ENCODE measurements around the gene PPP1R12C. TPM values are rescaled to one million over a fixed set of nuclear protein-coding genes. Genes with fewer than 3 reads are reported as not detected.

The PPP1R12C gene
- total RNA-seq, 2 experiments from 2014 or later = 123 to 136 TPM

GRCh38 chr19:55058781-55059610 lies 58.4 kb downstream of the PPP1R12C start:
- Mint-ChIP-seq H3K27ac (no peak overlapping the region), H3K4me3 (peak overlapping the region; percentile 42), H3K36me3 (ENCODE audit: low read depth) (peaks cover 48% of the 10 kb centered on the region), H3K4me1 (ENCODE audit: low read depth) (peaks cover 5% of the 10 kb centered on the region), H3K9me3 (no peaks in the 10 kb centered on the region), H3K27me3 (peaks cover 3% of the 10 kb centered on the region)
- H3K27ac ChIP-seq (ENCODE audit: low read depth in 1 of 2, low read length in 2 of 2) = no peak overlapping the region
- no peak overlapping the region for H3K4me3 ChIP-seq (ENCODE audit: low read length)
- no peaks in the 10 kb centered on the region for H3K27me3 ChIP-seq (ENCODE audit: control insufficient read depth in 1 of 2, insufficient read depth in 2 of 2, low read length in 2 of 2)
- CTCF ChIA-PET = no interaction called here
- H3K4me1 ChIP-seq (ENCODE audit: insufficient read depth, low read length) = peaks cover 22% of the 10 kb centered on the region
- POLR2A ChIA-PET = no interaction called here
- no peak for DNase-seq
- H3K9me3 ChIP-seq (ENCODE audit: control insufficient read depth in 1 of 2, insufficient read depth in 1 of 2, low read length in 2 of 2) = peaks cover 0 to 7% of the 10 kb centered on the region in 2 experiments
- no peak for ATAC-seq (ENCODE audit: poor library complexity)
- intact Hi-C loops (cut with DNase I, micrococcal nuclease) = no loop called here
- peaks cover 29% of the 10 kb centered on the region for H3K36me3 ChIP-seq (ENCODE audit: insufficient read depth, low read length)
- TF ChIP-seq, protein P1, sequence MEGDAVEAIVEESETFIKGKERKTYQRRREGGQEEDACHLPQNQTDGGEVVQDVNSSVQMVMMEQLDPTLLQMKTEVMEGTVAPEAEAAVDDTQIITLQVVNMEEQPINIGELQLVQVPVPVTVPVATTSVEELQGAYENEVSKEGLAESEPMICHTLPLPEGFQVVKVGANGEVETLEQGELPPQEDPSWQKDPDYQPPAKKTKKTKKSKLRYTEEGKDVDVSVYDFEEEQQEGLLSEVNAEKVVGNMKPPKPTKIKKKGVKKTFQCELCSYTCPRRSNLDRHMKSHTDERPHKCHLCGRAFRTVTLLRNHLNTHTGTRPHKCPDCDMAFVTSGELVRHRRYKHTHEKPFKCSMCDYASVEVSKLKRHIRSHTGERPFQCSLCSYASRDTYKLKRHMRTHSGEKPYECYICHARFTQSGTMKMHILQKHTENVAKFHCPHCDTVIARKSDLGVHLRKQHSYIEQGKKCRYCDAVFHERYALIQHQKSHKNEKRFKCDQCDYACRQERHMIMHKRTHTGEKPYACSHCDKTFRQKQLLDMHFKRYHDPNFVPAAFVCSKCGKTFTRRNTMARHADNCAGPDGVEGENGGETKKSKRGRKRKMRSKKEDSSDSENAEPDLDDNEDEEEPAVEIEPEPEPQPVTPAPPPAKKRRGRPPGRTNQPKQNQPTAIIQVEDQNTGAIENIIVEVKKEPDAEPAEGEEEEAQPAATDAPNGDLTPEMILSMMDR (IDR thresholded peaks at IDR 0.05) = no peak

DNA sequence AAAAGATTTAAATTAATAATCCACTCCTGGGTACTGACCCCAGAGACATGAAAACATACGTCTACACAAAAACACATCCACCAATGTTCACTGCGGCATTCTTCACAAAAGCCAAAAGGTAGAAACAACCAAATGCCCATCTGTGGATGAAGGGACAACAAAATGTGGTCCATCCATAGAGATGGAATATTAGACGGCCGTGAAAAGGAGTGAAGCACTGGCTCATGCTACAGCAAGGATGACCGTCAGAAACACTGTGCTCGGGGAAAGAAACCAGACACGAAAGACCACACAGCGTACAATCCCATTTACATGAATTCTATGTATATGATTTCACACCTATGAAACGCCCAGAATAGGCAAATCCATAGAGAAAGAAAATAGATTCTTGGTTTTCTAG lies 60.6 kb downstream of the PPP1R12C start:
- no peak for DNase-seq
- H3K36me3 Mint-ChIP-seq (ENCODE audit: low read depth) = peaks cover 65% of the 10 kb centered on the region
- H3K27me3 Mint-ChIP-seq = no peaks in the 10 kb centered on the region
- ATAC-seq (ENCODE audit: poor library complexity) = no peak
- ChIA-PET CTCF (no interaction called here), POLR2A (no interaction called here)
- Histone ChIP-seq H3K9me3 (ENCODE audit: control insufficient read depth in 1 of 2, insufficient read depth in 1 of 2, low read length in 2 of 2) (no peaks in the 10 kb centered on the region), H3K27ac (ENCODE audit: low read depth in 1 of 2, low read length in 2 of 2) (no peak overlapping the region), H3K4me1 (ENCODE audit: insufficient read depth, low read length) (peaks cover 7% of the 10 kb centered on the region), H3K27me3 (ENCODE audit: control insufficient read depth in 1 of 2, insufficient read depth in 2 of 2, low read length in 2 of 2) (no peaks in the 10 kb centered on the region), H3K36me3 (ENCODE audit: insufficient read depth, low read length) (peaks cover 41% of the 10 kb centered on the region), H3K4me3 (ENCODE audit: low read length) (no peak overlapping the region)
- no peak overlapping the region for H3K4me3 Mint-ChIP-seq
- H3K27ac Mint-ChIP-seq = no peak overlapping the region
- TF ChIP-seq, protein P1 (IDR thresholded peaks at IDR 0.05) = no peak
- intact Hi-C loops (cut with DNase I, micrococcal nuclease) = no loop called here
- no peaks in the 10 kb centered on the region for H3K4me1 Mint-ChIP-seq (ENCODE audit: low read depth)
- no peaks in the 10 kb centered on the region for H3K9me3 Mint-ChIP-seq

DNA sequence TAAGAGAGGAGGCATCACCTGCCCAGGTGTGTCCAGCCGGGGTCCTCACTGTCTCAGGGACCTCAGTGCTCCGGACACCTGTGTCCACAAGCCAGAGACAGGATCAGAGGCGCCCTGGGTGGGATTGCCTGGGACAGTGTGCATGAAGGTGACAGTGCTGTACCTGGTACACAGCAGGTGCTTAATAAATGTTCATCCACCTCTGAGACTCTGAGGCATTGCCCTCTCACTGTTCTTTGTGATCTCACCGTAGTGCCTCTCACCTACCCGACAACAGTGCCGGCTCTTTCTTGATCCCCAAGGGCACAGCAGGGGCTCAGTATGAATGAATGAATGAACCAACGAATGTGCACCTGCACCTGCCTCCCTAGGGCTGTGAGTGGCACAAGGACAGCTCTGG lies 63.7 kb downstream of the PPP1R12C start:
- H3K27ac Mint-ChIP-seq = no peak overlapping the region
- ChIA-PET CTCF (no interaction called here), POLR2A (interaction anchor here (1.2 kb wide), 1 partner anchor 9 kb away, joined by 3 read pairs; the partner anchor contains the start of gene RDH13)
- peaks cover 67% of the 10 kb centered on the region for H3K36me3 Mint-ChIP-seq (ENCODE audit: low read depth)
- Histone ChIP-seq H3K27me3 (ENCODE audit: control insufficient read depth in 1 of 2, insufficient read depth in 2 of 2, low read length in 2 of 2) (no peaks in the 10 kb centered on the region), H3K27ac (ENCODE audit: low read depth in 1 of 2, low read length in 2 of 2) (no peak overlapping the region), H3K4me1 (ENCODE audit: insufficient read depth, low read length) (no peaks in the 10 kb centered on the region), H3K9me3 (ENCODE audit: control insufficient read depth in 1 of 2, insufficient read depth in 1 of 2, low read length in 2 of 2) (peaks cover 0 to 4% of the 10 kb centered on the region in 2 experiments), H3K36me3 (ENCODE audit: insufficient read depth, low read length) (peaks cover 49% of the 10 kb centered on the region), H3K4me3 (ENCODE audit: low read length) (no peak overlapping the region)
- no peaks in the 10 kb centered on the region for H3K9me3 Mint-ChIP-seq
- intact Hi-C loops (cut with DNase I, micrococcal nuclease) = no loop called here
- H3K4me1 Mint-ChIP-seq (ENCODE audit: low read depth) = no peaks in the 10 kb centered on the region
- no peak overlapping the region for H3K4me3 Mint-ChIP-seq
- no peaks in the 10 kb centered on the region for H3K27me3 Mint-ChIP-seq
- TF ChIP-seq, protein P1 (IDR thresholded peaks at IDR 0.05) = no peak
- ATAC-seq (ENCODE audit: poor library complexity) (no peak), DNase-seq (no peak)

Data from CD4-positive, alpha-beta T cell (primary cell).